Measurements from ENCODE around the gene STAP2.

Gene STAP2

DNA sequence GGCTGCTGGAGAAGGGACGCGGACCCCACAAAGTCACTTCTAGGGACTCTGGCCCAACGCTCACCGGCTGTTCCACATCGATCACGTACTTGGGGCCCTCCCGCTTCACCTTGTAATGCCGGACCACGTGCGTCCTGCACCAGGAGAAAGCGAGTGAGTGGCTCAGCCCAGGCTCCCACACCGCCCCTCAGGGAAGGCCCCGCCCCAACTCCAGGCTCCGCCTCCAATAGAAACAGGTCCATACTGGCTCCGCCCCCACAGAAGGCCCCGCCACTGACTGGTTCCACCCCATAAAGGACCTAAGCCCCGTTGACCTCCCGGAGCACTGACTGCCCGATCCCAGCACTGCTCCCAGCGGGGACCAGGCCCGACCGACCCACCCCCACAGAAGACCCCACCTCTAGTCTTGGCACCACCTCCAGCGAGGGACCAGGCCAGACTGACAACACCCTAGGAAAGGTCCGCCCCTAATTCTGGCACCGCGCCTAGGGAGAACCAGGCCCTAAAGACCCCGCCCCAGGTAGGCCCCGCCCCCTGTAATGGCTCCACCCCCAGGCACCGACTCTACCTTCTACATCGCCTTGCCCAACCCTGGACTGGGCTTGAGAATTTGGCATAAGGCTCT is 11.3 kb downstream of the STAP2 start:
- no peak overlapping the region for H3K27ac ChIP-seq
- H3K27me3 ChIP-seq (ENCODE audit: insufficient read depth, low read depth, severe bottlenecking), result no peaks in the 10 kb centered on the region
- H3K36me3 ChIP-seq, result no peaks in the 10 kb centered on the region
- no peaks in the 10 kb centered on the region for H3K9me3 ChIP-seq (ENCODE audit: severe bottlenecking)
- TF ChIP-seq, protein P1, sequence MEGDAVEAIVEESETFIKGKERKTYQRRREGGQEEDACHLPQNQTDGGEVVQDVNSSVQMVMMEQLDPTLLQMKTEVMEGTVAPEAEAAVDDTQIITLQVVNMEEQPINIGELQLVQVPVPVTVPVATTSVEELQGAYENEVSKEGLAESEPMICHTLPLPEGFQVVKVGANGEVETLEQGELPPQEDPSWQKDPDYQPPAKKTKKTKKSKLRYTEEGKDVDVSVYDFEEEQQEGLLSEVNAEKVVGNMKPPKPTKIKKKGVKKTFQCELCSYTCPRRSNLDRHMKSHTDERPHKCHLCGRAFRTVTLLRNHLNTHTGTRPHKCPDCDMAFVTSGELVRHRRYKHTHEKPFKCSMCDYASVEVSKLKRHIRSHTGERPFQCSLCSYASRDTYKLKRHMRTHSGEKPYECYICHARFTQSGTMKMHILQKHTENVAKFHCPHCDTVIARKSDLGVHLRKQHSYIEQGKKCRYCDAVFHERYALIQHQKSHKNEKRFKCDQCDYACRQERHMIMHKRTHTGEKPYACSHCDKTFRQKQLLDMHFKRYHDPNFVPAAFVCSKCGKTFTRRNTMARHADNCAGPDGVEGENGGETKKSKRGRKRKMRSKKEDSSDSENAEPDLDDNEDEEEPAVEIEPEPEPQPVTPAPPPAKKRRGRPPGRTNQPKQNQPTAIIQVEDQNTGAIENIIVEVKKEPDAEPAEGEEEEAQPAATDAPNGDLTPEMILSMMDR (IDR thresholded peaks at IDR 0.05; ENCODE audit: low read depth, low read length), result no peak
- no peak overlapping the region for H3K4me3 ChIP-seq (ENCODE audit: low read depth, low read length)
- no peak for DNase-seq

DNA sequence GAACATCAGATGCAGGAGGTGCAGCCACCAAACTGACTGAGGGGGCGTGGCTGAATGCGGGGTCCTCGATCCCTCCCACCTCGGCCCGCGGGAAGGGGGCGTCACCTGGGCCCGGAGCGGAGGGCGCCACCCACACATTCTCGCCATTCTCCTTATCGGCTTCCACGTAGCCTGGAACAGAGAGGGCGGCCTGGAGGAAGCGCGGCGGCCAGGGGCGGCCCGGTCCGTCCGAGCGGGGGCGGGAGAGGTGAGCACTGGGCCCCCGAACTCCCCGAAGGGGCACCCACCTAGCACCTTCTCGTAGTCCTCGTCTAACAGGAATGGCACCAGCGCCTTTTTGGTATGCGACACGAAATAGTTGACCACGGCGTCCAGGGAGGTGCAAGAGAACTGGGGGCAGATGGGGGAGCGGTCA is 11.8 kb downstream of the STAP2 start:
- Histone ChIP-seq H3K27me3 (ENCODE audit: insufficient read depth, low read depth, severe bottlenecking) (no peaks in the 10 kb centered on the region), H3K36me3 (no peaks in the 10 kb centered on the region), H3K9me3 (ENCODE audit: severe bottlenecking) (no peaks in the 10 kb centered on the region), H3K4me3 (ENCODE audit: low read depth, low read length) (no peak overlapping the region), H3K27ac (no peak overlapping the region)
- no peak for DNase-seq
- TF ChIP-seq, protein P1 (IDR thresholded peaks at IDR 0.05; ENCODE audit: low read depth, low read length), result no peak

DNA sequence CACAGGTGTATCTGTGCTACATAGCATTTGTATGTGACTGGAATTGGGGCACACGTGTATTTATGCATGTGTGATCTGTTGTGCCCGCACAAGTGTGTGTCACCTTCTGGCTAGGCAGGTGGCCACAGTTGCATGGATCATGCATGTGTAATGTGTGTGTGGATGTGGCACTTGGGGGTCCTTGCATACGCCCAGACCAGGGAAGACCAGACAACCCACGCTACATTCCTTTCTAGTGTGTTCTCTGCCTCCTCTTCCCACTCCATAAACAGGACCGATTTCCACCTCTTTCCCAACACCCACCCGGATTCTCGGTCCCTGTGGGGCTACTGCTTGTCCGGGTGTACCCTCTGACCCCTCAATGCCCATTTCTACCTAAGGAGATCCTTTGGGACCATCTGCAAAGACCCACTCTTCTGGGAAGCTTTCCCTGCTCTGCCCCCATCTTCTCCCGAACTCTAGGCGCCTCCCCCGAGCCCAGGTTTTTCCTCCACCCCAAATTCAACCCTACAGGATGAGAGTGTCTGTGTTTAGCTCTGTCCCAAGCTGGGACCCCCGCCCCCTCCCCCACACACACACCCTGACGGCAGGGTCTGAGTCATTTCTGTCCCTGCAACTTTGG is 12.3 kb downstream of the STAP2 start:
- Histone ChIP-seq H3K27me3 (ENCODE audit: insufficient read depth, low read depth, severe bottlenecking) (no peaks in the 10 kb centered on the region), H3K27ac (no peak overlapping the region), H3K36me3 (no peaks in the 10 kb centered on the region), H3K4me3 (ENCODE audit: low read depth, low read length) (no peak overlapping the region), H3K9me3 (ENCODE audit: severe bottlenecking) (no peaks in the 10 kb centered on the region)
- TF ChIP-seq, protein P1 (IDR thresholded peaks at IDR 0.05; ENCODE audit: low read depth, low read length), result no peak
- no peak for DNase-seq

DNA sequence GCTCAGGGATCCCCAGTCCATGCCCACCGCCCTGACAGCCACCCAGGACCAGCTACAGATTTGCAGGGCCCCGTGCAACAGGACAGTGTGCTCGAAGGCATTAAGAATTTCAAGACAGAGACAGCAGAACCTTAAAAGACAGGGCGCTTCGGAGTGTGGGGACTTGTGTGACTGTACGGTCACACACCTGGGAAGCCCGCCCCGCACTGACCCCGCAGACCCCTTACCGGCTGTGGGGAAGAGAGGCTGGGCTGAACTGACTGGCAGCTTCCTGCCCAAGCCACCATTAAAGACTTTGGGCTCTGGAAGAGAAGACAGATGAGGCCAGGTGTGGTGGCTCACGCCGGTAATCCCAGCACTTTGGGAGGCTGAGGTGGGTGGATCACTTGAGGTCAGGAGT is 14.4 kb downstream of the STAP2 start:
- no peaks in the 10 kb centered on the region for H3K36me3 ChIP-seq
- H3K9me3 ChIP-seq (ENCODE audit: severe bottlenecking), result peaks cover 8% of the 10 kb centered on the region
- H3K4me3 ChIP-seq (ENCODE audit: low read depth, low read length), result no peak overlapping the region

DNA sequence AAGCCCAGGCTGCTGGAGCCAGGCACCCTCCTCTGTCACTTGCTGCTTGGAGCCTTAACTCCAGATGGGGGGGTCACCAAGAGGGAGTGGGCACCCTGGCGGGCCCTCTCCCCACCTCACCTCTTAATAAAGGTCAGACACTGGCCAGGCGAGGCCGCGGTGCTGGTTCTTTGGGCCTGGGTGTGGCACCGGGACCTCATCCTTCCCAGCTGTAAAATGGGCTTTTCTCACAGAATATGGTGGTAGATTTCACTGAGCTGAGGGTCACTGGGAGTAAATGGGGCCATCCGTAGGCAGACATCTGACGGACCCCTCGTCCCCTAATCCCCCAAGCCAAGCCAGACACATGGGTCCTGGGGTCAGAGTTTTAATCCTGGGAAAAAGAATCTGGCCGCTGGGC is 14.9 kb downstream of the STAP2 start:
- DNase-seq, result no peak
- no peaks in the 10 kb centered on the region for H3K36me3 ChIP-seq
- peaks cover 8% of the 10 kb centered on the region for H3K9me3 ChIP-seq (ENCODE audit: severe bottlenecking)
- TF ChIP-seq, protein P1 (IDR thresholded peaks at IDR 0.05; ENCODE audit: low read depth, low read length), result no peak
- no peak overlapping the region for H3K4me3 ChIP-seq (ENCODE audit: low read depth, low read length)
- no peaks in the 10 kb centered on the region for H3K27me3 ChIP-seq (ENCODE audit: insufficient read depth, low read depth, severe bottlenecking)
- no peak overlapping the region for H3K27ac ChIP-seq

More for the DNA sequence above, 14.4 kb downstream of the STAP2 start:
- no peak for DNase-seq
- no peaks in the 10 kb centered on the region for H3K27me3 ChIP-seq (ENCODE audit: insufficient read depth, low read depth, severe bottlenecking)
- TF ChIP-seq, protein P1 (IDR thresholded peaks at IDR 0.05; ENCODE audit: low read depth, low read length), result no peak
- no peak overlapping the region for H3K27ac ChIP-seq
